SK-N-SH treated with all-trans-retinoic acid at 6 μM for 48 hours (cell line): Measurements from ENCODE around the gene MCM10.

Experiments used
- ATAC-seq: fragments of 200-7000 bp; cut with Tn5 transposase; 3 replicates; pipeline ENCODE4 v1.9.1; 2020; ENCODE audit warnings: mild to moderate bottlenecking, moderate library complexity
- ARNTL ChIP-seq: fragments of 450-650 bp; formaldehyde crosslinking; IDR thresholded peaks from 2 replicates; pipeline ENCODE4 v1.5.0; 2020; ENCODE audit warnings: low read depth, mild to moderate bottlenecking, moderate library complexity, borderline replicate concordance
- BACH2 ChIP-seq: fragments of 250-450 bp; sonication (Bioruptor Pico); IDR thresholded peaks from 2 replicates; pipeline ENCODE4 v1.9.0; 2021; ENCODE audit warnings: mild to moderate bottlenecking, borderline replicate concordance
- ESRRG ChIP-seq: fragments of 250-450 bp; sonication (Bioruptor Pico); IDR thresholded peaks from 2 replicates; pipeline ENCODE4 v1.6.1; 2021; ENCODE audit warnings: mild to moderate bottlenecking
- ISL1 ChIP-seq: fragments of 250-450 bp; sonication (Bioruptor Pico); IDR thresholded peaks from 2 replicates; pipeline ENCODE4 v2.1.2; 2022; ENCODE audit warnings: mild to moderate bottlenecking, moderate library complexity
- OSR1 ChIP-seq: fragments of 250-450 bp; sonication (Bioruptor Pico); IDR thresholded peaks from 2 replicates; pipeline ENCODE4 v1.8.0; 2022; ENCODE audit warnings: moderate library complexity, mild to moderate bottlenecking, inconsistent platforms
- PPARA ChIP-seq: fragments of 250-450 bp; sonication (Bioruptor Pico); IDR thresholded peaks from 2 replicates; pipeline ENCODE4 v1.5.0; 2020; ENCODE audit warnings: mild to moderate bottlenecking, borderline replicate concordance
- SNAI2 ChIP-seq: fragments of 250-450 bp; sonication (Bioruptor Pico); IDR thresholded peaks from 2 replicates; pipeline ENCODE4 v1.5.0; 2020; ENCODE audit warnings: mild to moderate bottlenecking, moderate library complexity
- TOX ChIP-seq: fragments of 250-450 bp; sonication (Bioruptor Pico); IDR thresholded peaks from 2 replicates; pipeline ENCODE4 v1.8.0; 2021; ENCODE audit warnings: mild to moderate bottlenecking, moderate library complexity, borderline replicate concordance
- ZC3H10 ChIP-seq: fragments of 250-450 bp; sonication (Bioruptor Pico); IDR thresholded peaks from 2 replicates; pipeline ENCODE4 v1.5.1; 2021; ENCODE audit warnings: mild to moderate bottlenecking, moderate library complexity
- ZFP3 ChIP-seq: fragments of 250-450 bp; sonication (Bioruptor Pico); IDR thresholded peaks from 2 replicates; pipeline ENCODE4 v1.5.0; 2020; ENCODE audit warnings: mild to moderate bottlenecking, moderate library complexity
- ZFP30 ChIP-seq: fragments of 450-650 bp; formaldehyde crosslinking; IDR thresholded peaks from 2 replicates; pipeline ENCODE4 v1.5.0; 2022; ENCODE audit warnings: mild to moderate bottlenecking, moderate library complexity
- ZNF565 ChIP-seq: fragments of 450-650 bp; formaldehyde crosslinking; conservative IDR thresholded peaks from 2 replicates; pipeline ENCODE4 v1.5.0; 2020; ENCODE audit warnings: low read depth, mild to moderate bottlenecking, moderate library complexity
- ZNF70 ChIP-seq: fragments of 450-650 bp; formaldehyde crosslinking; IDR thresholded peaks from 2 replicates; pipeline ENCODE4 v1.5.0; 2020; ENCODE audit warnings: mild to moderate bottlenecking, moderate library complexity
- ZNF8 ChIP-seq: fragments of 450-650 bp; formaldehyde crosslinking; IDR thresholded peaks from 2 replicates; pipeline ENCODE4 v1.5.0; 2020; ENCODE audit warnings: mild to moderate bottlenecking, moderate library complexity
- TF ChIP-seq, protein P1 (sequence below): fragments of 250-450 bp; sonication (Bioruptor Pico); IDR thresholded peaks from 2 replicates; pipeline ENCODE4 v1.8.0; 2020; ENCODE audit warnings: mild to moderate bottlenecking, moderate library complexity, borderline replicate concordance
- TF ChIP-seq, protein P2 (sequence below): fragments of 250-450 bp; sonication (Bioruptor Pico); IDR thresholded peaks from 2 replicates; pipeline ENCODE4 v1.5.1; 2021; ENCODE audit warnings: mild to moderate bottlenecking, moderate library complexity
- TF ChIP-seq, protein P3 (sequence below): fragments of 250-450 bp; sonication (Bioruptor Pico); IDR thresholded peaks from 2 replicates; pipeline ENCODE4 v1.8.0; 2021; ENCODE audit warnings: low read depth, mild to moderate bottlenecking, moderate library complexity, borderline replicate concordance
- TF ChIP-seq, protein P4 (sequence below): fragments of 250-450 bp; sonication (Bioruptor Pico); IDR thresholded peaks from 2 replicates; pipeline ENCODE4 v1.5.0; 2020; ENCODE audit warnings: mild to moderate bottlenecking, moderate library complexity

The MCM10 gene

DNA sequence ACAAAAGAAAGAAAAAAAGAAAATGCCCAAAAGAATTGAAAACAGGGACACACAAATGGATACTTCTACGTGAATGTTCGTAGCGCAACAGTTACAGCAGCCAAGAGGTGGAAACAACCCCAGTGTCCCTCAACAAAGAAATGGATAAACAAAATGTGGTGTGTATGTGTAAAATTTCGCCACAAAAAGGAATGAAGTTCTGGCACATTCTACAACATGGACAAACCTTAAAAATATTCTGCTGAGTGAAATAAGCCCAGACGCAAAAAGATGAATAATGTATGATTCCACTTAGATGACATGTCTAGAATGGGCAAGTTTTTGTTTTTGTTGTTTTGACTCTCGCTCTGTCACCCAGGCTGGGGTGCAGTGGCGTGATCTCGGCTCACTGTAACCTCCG, 61.9 kb downstream of the MCM10 start:
- ATAC-seq = no peak
- TF ChIP-seq, protein P1, sequence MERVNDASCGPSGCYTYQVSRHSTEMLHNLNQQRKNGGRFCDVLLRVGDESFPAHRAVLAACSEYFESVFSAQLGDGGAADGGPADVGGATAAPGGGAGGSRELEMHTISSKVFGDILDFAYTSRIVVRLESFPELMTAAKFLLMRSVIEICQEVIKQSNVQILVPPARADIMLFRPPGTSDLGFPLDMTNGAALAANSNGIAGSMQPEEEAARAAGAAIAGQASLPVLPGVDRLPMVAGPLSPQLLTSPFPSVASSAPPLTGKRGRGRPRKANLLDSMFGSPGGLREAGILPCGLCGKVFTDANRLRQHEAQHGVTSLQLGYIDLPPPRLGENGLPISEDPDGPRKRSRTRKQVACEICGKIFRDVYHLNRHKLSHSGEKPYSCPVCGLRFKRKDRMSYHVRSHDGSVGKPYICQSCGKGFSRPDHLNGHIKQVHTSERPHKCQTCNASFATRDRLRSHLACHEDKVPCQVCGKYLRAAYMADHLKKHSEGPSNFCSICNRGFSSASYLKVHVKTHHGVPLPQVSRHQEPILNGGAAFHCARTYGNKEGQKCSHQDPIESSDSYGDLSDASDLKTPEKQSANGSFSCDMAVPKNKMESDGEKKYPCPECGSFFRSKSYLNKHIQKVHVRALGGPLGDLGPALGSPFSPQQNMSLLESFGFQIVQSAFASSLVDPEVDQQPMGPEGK (CRISPR knock-in tag) = no peak
- TF ChIP-seq ZNF8 = no peak
- no peak for TF ChIP-seq SNAI2 (CRISPR knock-in tag)
- no peak for TF ChIP-seq TOX (CRISPR knock-in tag)

DNA sequence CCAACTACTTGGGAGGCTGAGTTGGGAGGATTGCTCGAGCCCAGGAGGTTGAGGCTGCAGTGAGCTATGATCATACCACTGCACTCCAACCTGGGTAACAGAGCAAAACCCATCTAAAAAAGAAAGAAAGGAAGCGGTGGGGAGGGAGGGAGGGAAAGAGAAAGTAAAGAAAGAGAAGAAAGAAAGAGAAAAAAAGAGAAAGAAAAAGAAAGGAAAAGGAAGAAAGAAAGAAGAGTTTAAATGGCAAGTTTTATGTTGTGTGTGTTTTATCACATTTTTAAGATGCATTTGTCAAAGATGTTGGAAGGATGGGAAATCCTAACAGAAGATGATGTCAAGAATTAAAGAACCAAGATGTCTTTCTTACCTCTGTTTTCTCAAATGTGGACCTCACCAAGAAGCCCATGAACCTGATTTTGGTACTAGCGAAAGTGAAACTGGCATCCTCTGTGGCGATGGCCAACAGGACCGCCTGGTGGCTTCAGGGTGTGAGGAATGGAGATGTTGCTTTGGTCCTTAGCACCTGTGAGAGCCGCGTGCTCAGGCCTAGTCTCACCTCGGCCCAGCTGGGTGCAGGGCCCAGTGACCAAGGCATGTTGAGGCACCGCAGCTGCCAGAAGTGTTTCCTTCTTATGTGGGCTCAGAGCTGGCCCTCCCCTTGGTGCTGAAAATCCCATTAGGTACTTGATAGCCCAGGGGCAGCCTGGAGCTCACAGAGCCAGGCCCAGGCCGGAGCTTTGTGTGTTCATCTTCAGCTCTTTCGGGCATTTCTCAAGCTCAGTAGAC, 63.0 kb downstream of the MCM10 start:
- TF ChIP-seq TOX (CRISPR knock-in tag) (no peak), ESRRG (no peak), PPARA (CRISPR knock-in tag) (no peak)
- TF ChIP-seq, protein P2, sequence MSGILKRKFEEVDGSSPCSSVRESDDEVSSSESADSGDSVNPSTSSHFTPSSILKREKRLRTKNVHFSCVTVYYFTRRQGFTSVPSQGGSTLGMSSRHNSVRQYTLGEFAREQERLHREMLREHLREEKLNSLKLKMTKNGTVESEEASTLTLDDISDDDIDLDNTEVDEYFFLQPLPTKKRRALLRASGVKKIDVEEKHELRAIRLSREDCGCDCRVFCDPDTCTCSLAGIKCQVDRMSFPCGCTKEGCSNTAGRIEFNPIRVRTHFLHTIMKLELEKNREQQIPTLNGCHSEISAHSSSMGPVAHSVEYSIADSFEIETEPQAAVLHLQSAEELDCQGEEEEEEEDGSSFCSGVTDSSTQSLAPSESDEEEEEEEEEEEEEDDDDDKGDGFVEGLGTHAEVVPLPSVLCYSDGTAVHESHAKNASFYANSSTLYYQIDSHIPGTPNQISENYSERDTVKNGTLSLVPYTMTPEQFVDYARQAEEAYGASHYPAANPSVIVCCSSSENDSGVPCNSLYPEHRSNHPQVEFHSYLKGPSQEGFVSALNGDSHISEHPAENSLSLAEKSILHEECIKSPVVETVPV (CRISPR knock-in tag) = no peak
- TF ChIP-seq, protein P3, sequence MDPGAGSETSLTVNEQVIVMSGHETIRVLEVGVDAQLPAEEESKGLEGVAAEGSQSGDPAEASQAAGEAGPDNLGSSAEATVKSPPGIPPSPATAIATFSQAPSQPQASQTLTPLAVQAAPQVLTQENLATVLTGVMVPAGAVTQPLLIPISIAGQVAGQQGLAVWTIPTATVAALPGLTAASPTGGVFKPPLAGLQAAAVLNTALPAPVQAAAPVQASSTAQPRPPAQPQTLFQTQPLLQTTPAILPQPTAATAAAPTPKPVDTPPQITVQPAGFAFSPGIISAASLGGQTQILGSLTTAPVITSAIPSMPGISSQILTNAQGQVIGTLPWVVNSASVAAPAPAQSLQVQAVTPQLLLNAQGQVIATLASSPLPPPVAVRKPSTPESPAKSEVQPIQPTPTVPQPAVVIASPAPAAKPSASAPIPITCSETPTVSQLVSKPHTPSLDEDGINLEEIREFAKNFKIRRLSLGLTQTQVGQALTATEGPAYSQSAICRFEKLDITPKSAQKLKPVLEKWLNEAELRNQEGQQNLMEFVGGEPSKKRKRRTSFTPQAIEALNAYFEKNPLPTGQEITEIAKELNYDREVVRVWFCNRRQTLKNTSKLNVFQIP (CRISPR knock-in tag) = no peak
- TF ChIP-seq, all 23 proteins: peak for 0
- no peak for ATAC-seq

DNA sequence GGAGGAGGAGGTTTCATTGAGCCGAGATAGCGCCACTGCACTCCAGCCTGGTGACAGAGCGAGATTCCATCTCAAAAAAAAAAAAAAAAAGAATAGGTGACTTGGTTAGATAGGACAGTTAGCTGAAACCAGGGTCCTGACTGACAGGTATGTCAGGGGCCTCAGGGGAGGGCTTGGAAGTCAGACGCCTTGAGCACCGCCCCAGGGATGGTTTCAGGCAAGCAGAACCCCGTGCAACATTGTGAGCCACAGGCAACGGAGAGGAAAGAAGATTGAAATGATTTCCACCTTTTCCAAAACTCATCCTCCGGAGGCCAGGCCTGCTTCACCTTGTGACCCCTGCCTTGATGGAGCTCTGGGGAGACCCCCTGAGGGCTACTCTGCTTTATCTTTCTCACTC, 64.2 kb downstream of the MCM10 start:
- no peak for ATAC-seq

More for the DNA sequence above, 64.2 kb downstream of the MCM10 start:
- TF ChIP-seq ZFP30 (CRISPR knock-in tag) = no peak
- no peak for TF ChIP-seq OSR1 (CRISPR knock-in tag)
- TF ChIP-seq, protein P2 (CRISPR knock-in tag) = no peak
- no peak for TF ChIP-seq ZNF8
- TF ChIP-seq ZC3H10 = no peak
- TF ChIP-seq ISL1 (CRISPR knock-in tag) = no peak
- no peak for TF ChIP-seq ARNTL (CRISPR knock-in tag)
- TF ChIP-seq, protein P4, sequence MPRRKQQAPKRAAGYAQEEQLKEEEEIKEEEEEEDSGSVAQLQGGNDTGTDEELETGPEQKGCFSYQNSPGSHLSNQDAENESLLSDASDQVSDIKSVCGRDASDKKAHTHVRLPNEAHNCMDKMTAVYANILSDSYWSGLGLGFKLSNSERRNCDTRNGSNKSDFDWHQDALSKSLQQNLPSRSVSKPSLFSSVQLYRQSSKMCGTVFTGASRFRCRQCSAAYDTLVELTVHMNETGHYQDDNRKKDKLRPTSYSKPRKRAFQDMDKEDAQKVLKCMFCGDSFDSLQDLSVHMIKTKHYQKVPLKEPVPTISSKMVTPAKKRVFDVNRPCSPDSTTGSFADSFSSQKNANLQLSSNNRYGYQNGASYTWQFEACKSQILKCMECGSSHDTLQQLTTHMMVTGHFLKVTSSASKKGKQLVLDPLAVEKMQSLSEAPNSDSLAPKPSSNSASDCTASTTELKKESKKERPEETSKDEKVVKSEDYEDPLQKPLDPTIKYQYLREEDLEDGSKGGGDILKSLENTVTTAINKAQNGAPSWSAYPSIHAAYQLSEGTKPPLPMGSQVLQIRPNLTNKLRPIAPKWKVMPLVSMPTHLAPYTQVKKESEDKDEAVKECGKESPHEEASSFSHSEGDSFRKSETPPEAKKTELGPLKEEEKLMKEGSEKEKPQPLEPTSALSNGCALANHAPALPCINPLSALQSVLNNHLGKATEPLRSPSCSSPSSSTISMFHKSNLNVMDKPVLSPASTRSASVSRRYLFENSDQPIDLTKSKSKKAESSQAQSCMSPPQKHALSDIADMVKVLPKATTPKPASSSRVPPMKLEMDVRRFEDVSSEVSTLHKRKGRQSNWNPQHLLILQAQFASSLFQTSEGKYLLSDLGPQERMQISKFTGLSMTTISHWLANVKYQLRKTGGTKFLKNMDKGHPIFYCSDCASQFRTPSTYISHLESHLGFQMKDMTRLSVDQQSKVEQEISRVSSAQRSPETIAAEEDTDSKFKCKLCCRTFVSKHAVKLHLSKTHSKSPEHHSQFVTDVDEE (CRISPR knock-in tag) = no peak
- no peak for TF ChIP-seq ZNF70 (CRISPR knock-in tag)
- no peak for TF ChIP-seq ZNF565 (CRISPR knock-in tag)
- TF ChIP-seq, protein P1 (CRISPR knock-in tag) = no peak
- no peak for TF ChIP-seq TOX (CRISPR knock-in tag)
- TF ChIP-seq BACH2 = no peak
- no peak for TF ChIP-seq SNAI2 (CRISPR knock-in tag)
- no peak for TF ChIP-seq ZFP3
- no peak for TF ChIP-seq ESRRG
